Activated CD8-positive, alpha-beta memory T cell treated with anti-CD3 and anti-CD28 coated beads, Interleukin-2, amount 10 ng/mL, durations not matched to agents 7 days and 5 days (primary cell): ENCODE results near the gene MPDU1. TPM values are rescaled to one million over a fixed set of nuclear protein-coding genes. Genes with fewer than 3 reads are reported as not detected.

ENCODE experiments used
- ATAC-seq: fragments of 150-1000 bp; cut with Tn5 transposase; one replicate; pipeline ENCODE4 v1.10.0; 2021; ENCODE audit warnings: moderate library complexity
- CTCF ChIA-PET: fragments of 350-600 bp; sonication (Branson Sonifier 250); formaldehyde crosslinking; loops from one replicate; lab custom pipeline; 2021; ENCODE audit warnings: antibody characterized with exemption; lab: Charles Lee
- DNase-seq: peaks from one replicate; pipeline ENCODE4 v3.0.0-alpha.2; 2020
- H3K27ac Mint-ChIP-seq: one replicate; pipeline ENCODE4 v1.8.0; 2021; ENCODE audit warnings: mild to moderate bottlenecking, mixed read lengths
- H3K27me3 Mint-ChIP-seq: one replicate; pipeline ENCODE4 v1.8.0; 2021; ENCODE audit warnings: mixed read lengths
- H3K36me3 Mint-ChIP-seq: one replicate; pipeline ENCODE4 v1.8.0; 2021; ENCODE audit warnings: mild to moderate bottlenecking, mixed read lengths
- H3K4me1 Mint-ChIP-seq: one replicate; pipeline ENCODE4 v1.8.0; 2021; ENCODE audit warnings: mixed read lengths
- H3K4me3 Mint-ChIP-seq: one replicate; pipeline ENCODE4 v1.8.0; 2021; ENCODE audit warnings: mild to moderate bottlenecking, moderate library complexity, mixed read lengths
- H3K9me3 Mint-ChIP-seq: one replicate; pipeline ENCODE4 v1.8.0; 2022; ENCODE audit warnings: low read depth, mixed read lengths
- total RNA-seq, 2 experiments: library from RNA; stranded (reverse); gene quantifications; one replicate each; pipeline ENCODE4 v1.2.3, GENCODE V29; 2021

The MPDU1 gene
- total RNA-seq, 2 experiments from 2014 or later, result 57.6 to 76.9 TPM

- no peaks in the 10 kb centered on the region for H3K27me3 Mint-ChIP-seq
- peaks cover 67% of the 10 kb centered on the region for H3K4me1 Mint-ChIP-seq
- H3K4me3 Mint-ChIP-seq, result no peak overlapping the region
- peak overlapping the region; percentile 60 for H3K27ac Mint-ChIP-seq
- CTCF ChIA-PET, result interaction anchor here (1.6 to 1.8 kb wide), 2 partner anchors 28 to 34 kb away, joined by 3 to 4 read pairs; partner anchors contain the start of gene MPDU1
- DNase-seq (no peak), ATAC-seq (no peak)
- no peaks in the 10 kb centered on the region for H3K9me3 Mint-ChIP-seq
- peaks cover 25% of the 10 kb centered on the region for H3K36me3 Mint-ChIP-seq
Observed at GRCh38 chr17:7555320-7555948, 28.2 kb upstream of the MPDU1 start.

GRCh38 chr17:7556627-7557026, 27.0 kb upstream of the MPDU1 start:
- Mint-ChIP-seq H3K27ac (no peak overlapping the region), H3K27me3 (no peaks in the 10 kb centered on the region), H3K4me3 (no peak overlapping the region), H3K9me3 (no peaks in the 10 kb centered on the region), H3K36me3 (peaks cover 21% of the 10 kb centered on the region), H3K4me1 (peaks cover 64% of the 10 kb centered on the region)
- CTCF ChIA-PET, result interaction anchor here (1.8 to 5.4 kb wide), 2 partner anchors 33 to 41 kb away, joined by 4 to 172 read pairs; no protein-coding TSS in a partner anchor
- ATAC-seq (no peak), DNase-seq (no peak)

- peaks cover 19% of the 10 kb centered on the region for H3K36me3 Mint-ChIP-seq
- H3K4me3 Mint-ChIP-seq, result no peak overlapping the region
- peaks cover 58% of the 10 kb centered on the region for H3K4me1 Mint-ChIP-seq
- H3K9me3 Mint-ChIP-seq, result no peaks in the 10 kb centered on the region
- ATAC-seq, result no peak
- DNase-seq, result no peak
- no peaks in the 10 kb centered on the region for H3K27me3 Mint-ChIP-seq
- H3K27ac Mint-ChIP-seq, result no peak overlapping the region
- CTCF ChIA-PET, result interaction anchor here (0.6 to 5.4 kb wide), 4 partner anchors 32 to 201 kb away, joined by 3 to 172 read pairs (median 4); no protein-coding TSS in a partner anchor
Observed at GRCh38 chr17:7557147-7557764, 26.4 kb upstream of the MPDU1 start.

GRCh38 chr17:7557775-7558543, 25.7 kb upstream of the MPDU1 start:
- Mint-ChIP-seq H3K4me3 (no peak overlapping the region), H3K4me1 (peaks cover 58% of the 10 kb centered on the region), H3K36me3 (peaks cover 15% of the 10 kb centered on the region), H3K27ac (peak overlapping the region; percentile 68), H3K9me3 (no peaks in the 10 kb centered on the region), H3K27me3 (no peaks in the 10 kb centered on the region)
- CTCF ChIA-PET, result interaction anchor here (0.7 to 5.4 kb wide), 5 partner anchors 8 to 202 kb away, joined by 3 to 172 read pairs (median 4); partner anchors contain the start of gene TNFSF12
- no peak for ATAC-seq
- DNase-seq, result no peak

GRCh38 chr17:7558544-7559319, 24.9 kb upstream of the MPDU1 start, which contains the start of gene TNFSF13:
Gene TNFSF13 (plus strand): TSS chr17:7558750. CDS start chr17:7559040, 290 bp downstream.
- Mint-ChIP-seq H3K9me3 (no peaks in the 10 kb centered on the region), H3K36me3 (peaks cover 10% of the 10 kb centered on the region), H3K4me3 (no peak within 1 kb of the TSS), H3K27me3 (no peaks in the 10 kb centered on the region), H3K27ac (peak within 1 kb of the TSS; percentile 68), H3K4me1 (peaks cover 52% of the 10 kb centered on the region)
- ATAC-seq (no peak), DNase-seq (no peak)
- CTCF ChIA-PET, result interaction anchor here (0.7 to 5.4 kb wide), 5 partner anchors 9 to 203 kb away, joined by 3 to 172 read pairs (median 4); partner anchors contain the start of gene TNFSF12

GRCh38 chr17:7559320-7560171, 24.1 kb upstream of the MPDU1 start:
- no peaks in the 10 kb centered on the region for H3K27me3 Mint-ChIP-seq
- ATAC-seq, result no peak
- peaks cover 7% of the 10 kb centered on the region for H3K36me3 Mint-ChIP-seq
- CTCF ChIA-PET, result interaction anchor here (0.8 to 5.4 kb wide), 36 partner anchors 7 to 230 kb away, joined by 3 to 172 read pairs (median 8); partner anchors contain the start of genes CD68, MPDU1, PLSCR3 and SAT2
- H3K9me3 Mint-ChIP-seq, result no peaks in the 10 kb centered on the region
- H3K4me3 Mint-ChIP-seq, result no peak overlapping the region
- no peak overlapping the region for H3K27ac Mint-ChIP-seq
- DNase-seq, result no peak
- peaks cover 56% of the 10 kb centered on the region for H3K4me1 Mint-ChIP-seq

GRCh38 chr17:7560172-7561027, 23.3 kb upstream of the MPDU1 start:
- CTCF ChIA-PET, result interaction anchor here (0.6 to 5.4 kb wide), 52 partner anchors 8 to 340 kb away, joined by 3 to 172 read pairs (median 6); partner anchors contain the start of genes CD68, FXR2, MPDU1 and PLSCR3
- peak overlapping the region; percentile 92 for H3K27ac Mint-ChIP-seq
- peaks cover 9% of the 10 kb centered on the region for H3K36me3 Mint-ChIP-seq
- H3K4me3 Mint-ChIP-seq, result peak overlapping the region; percentile 85
- no peaks in the 10 kb centered on the region for H3K27me3 Mint-ChIP-seq
- H3K4me1 Mint-ChIP-seq, result peaks cover 55% of the 10 kb centered on the region
- H3K9me3 Mint-ChIP-seq, result no peaks in the 10 kb centered on the region
- ATAC-seq, result no peak
- DNase-seq, result peak; percentile 72

GRCh38 chr17:7561028-7561575, 22.6 kb upstream of the MPDU1 start:
- peak; percentile 75 for ATAC-seq
- peak; percentile 91 for DNase-seq
- Mint-ChIP-seq H3K4me1 (peaks cover 51% of the 10 kb centered on the region), H3K4me3 (peak overlapping the region; percentile 85), H3K27me3 (no peaks in the 10 kb centered on the region), H3K36me3 (peaks cover 11% of the 10 kb centered on the region), H3K9me3 (no peaks in the 10 kb centered on the region), H3K27ac (peak overlapping the region; percentile 92)
- CTCF ChIA-PET, result interaction anchor here (0.6 to 5.4 kb wide), 53 partner anchors 9 to 340 kb away, joined by 3 to 172 read pairs (median 6); partner anchors contain the start of genes CD68, FXR2, MPDU1 and PLSCR3

GRCh38 chr17:7561589-7562207, 22.0 kb upstream of the MPDU1 start, which contains the start of gene SENP3:
Gene SENP3 (plus strand): TSS chr17:7561919. CDS start chr17:7563077, 1,158 bp downstream.
- CTCF ChIA-PET, result interaction anchor here (0.6 to 5.4 kb wide), 38 partner anchors 9 to 211 kb away, joined by 3 to 172 read pairs (median 9); partner anchors contain the start of genes CD68, FXR2, MPDU1 and PLSCR3

GRCh38 chr17:7562208-7562605, 21.4 kb upstream of the MPDU1 start:
- Mint-ChIP-seq H3K4me3 (peak overlapping the region; percentile 85), H3K27me3 (no peaks in the 10 kb centered on the region), H3K27ac (peak overlapping the region; percentile 84), H3K4me1 (peaks cover 53% of the 10 kb centered on the region), H3K36me3 (peaks cover 9% of the 10 kb centered on the region), H3K9me3 (no peaks in the 10 kb centered on the region)
- ATAC-seq, result peak; percentile 8
- CTCF ChIA-PET, result interaction anchor here (0.6 to 3.0 kb wide), 13 partner anchors 9 to 200 kb away, joined by 3 to 44 read pairs (median 7); partner anchors contain the start of genes TMEM102, TNFSF12, TP53 and WRAP53
- no peak for DNase-seq

More at GRCh38 chr17:7561589-7562207, 22.0 kb upstream of the MPDU1 start, which contains the start of gene SENP3:
- peak within 1 kb of the TSS; percentile 85 for H3K4me3 Mint-ChIP-seq
- H3K4me1 Mint-ChIP-seq, result peaks cover 49% of the 10 kb centered on the region
- H3K36me3 Mint-ChIP-seq, result peaks cover 9% of the 10 kb centered on the region
- peak within 1 kb of the TSS; percentile 92 for H3K27ac Mint-ChIP-seq
- H3K27me3 Mint-ChIP-seq, result no peaks in the 10 kb centered on the region
- DNase-seq, result peak; percentile 92
- H3K9me3 Mint-ChIP-seq, result no peaks in the 10 kb centered on the region
- ATAC-seq, result peak; percentile 90
